ENCODE measurements around the gene RPTN.

RPTN gene

GRCh38 chr1:152191711-152192110, 32.7 kb upstream of the RPTN start:
- TF ChIP-seq EZH2phosphoT487 (conservative IDR thresholded peaks at IDR 0.05; ENCODE audit: low read length) (no peak), CTCF (IDR thresholded peaks at IDR 0.05; ENCODE audit: insufficient read depth, low read length, poor library complexity, severe bottlenecking) (no peak)
- Histone ChIP-seq H3K36me3 (ENCODE audit: low read length) (no peaks in the 10 kb centered on the region), H3K4me2 (ENCODE audit: low read depth, low read length, poor library complexity, severe bottlenecking) (no peak overlapping the region), H3K9ac (ENCODE audit: low read length) (no peak overlapping the region), H3K4me3 (ENCODE audit: insufficient read depth, low read length, poor library complexity, severe bottlenecking) (no peak overlapping the region), H4K20me1 (ENCODE audit: low read depth, low read length) (no peaks in the 10 kb centered on the region), H3K27me3 (ENCODE audit: low read length) (no peaks in the 10 kb centered on the region), H3F3A (ENCODE audit: insufficient read depth) (no peaks in the 10 kb centered on the region), H3K9me2 (replicated peaks; ENCODE audit: insufficient read depth, low read length) (no peaks in the 10 kb centered on the region), H3K9me3 (ENCODE audit: insufficient read depth, low read length) (no peaks in the 10 kb centered on the region), H3K27ac (ENCODE audit: low read depth, low read length) (no peak overlapping the region), H3K79me2 (ENCODE audit: insufficient read depth, low read length) (no peaks in the 10 kb centered on the region), H2AFZ (ENCODE audit: low read depth, low read length, severe bottlenecking) (no peak overlapping the region)

- Histone ChIP-seq H3K9ac (ENCODE audit: low read length) (no peak overlapping the region), H3K9me3 (ENCODE audit: insufficient read depth, low read length) (no peaks in the 10 kb centered on the region), H2AFZ (ENCODE audit: low read depth, low read length, severe bottlenecking) (no peak overlapping the region), H3K4me3 (ENCODE audit: insufficient read depth, low read length, poor library complexity, severe bottlenecking) (no peak overlapping the region), H4K20me1 (ENCODE audit: low read depth, low read length) (no peaks in the 10 kb centered on the region), H3K79me2 (ENCODE audit: insufficient read depth, low read length) (no peaks in the 10 kb centered on the region), H3K27ac (ENCODE audit: low read depth, low read length) (no peak overlapping the region), H3K4me2 (ENCODE audit: low read depth, low read length, poor library complexity, severe bottlenecking) (no peak overlapping the region), H3K36me3 (ENCODE audit: low read length) (no peaks in the 10 kb centered on the region), H3F3A (ENCODE audit: insufficient read depth) (no peaks in the 10 kb centered on the region), H3K27me3 (ENCODE audit: low read length) (no peaks in the 10 kb centered on the region), H3K9me2 (replicated peaks; ENCODE audit: insufficient read depth, low read length) (no peaks in the 10 kb centered on the region)
- TF ChIP-seq CTCF (IDR thresholded peaks at IDR 0.05; ENCODE audit: insufficient read depth, low read length, poor library complexity, severe bottlenecking) (no peak), EZH2phosphoT487 (conservative IDR thresholded peaks at IDR 0.05; ENCODE audit: low read length) (no peak)
These were observed 32.2 kb upstream of the RPTN start for GRCh38 chr1:152191260-152191659.

- Histone ChIP-seq H3K79me2 (ENCODE audit: insufficient read depth, low read length) (no peaks in the 10 kb centered on the region), H3K4me3 (ENCODE audit: insufficient read depth, low read length, poor library complexity, severe bottlenecking) (no peak overlapping the region), H3K9me3 (ENCODE audit: insufficient read depth, low read length) (no peaks in the 10 kb centered on the region), H3K27me3 (ENCODE audit: low read length) (no peaks in the 10 kb centered on the region), H4K20me1 (ENCODE audit: low read depth, low read length) (no peaks in the 10 kb centered on the region), H3K9me2 (replicated peaks; ENCODE audit: insufficient read depth, low read length) (no peaks in the 10 kb centered on the region), H3K36me3 (ENCODE audit: low read length) (no peaks in the 10 kb centered on the region), H2AFZ (ENCODE audit: low read depth, low read length, severe bottlenecking) (no peak overlapping the region), H3K4me2 (ENCODE audit: low read depth, low read length, poor library complexity, severe bottlenecking) (no peak overlapping the region), H3K27ac (ENCODE audit: low read depth, low read length) (no peak overlapping the region), H3F3A (ENCODE audit: insufficient read depth) (no peaks in the 10 kb centered on the region), H3K9ac (ENCODE audit: low read length) (no peak overlapping the region)
- TF ChIP-seq EZH2phosphoT487 (conservative IDR thresholded peaks at IDR 0.05; ENCODE audit: low read length) (no peak), CTCF (IDR thresholded peaks at IDR 0.05; ENCODE audit: insufficient read depth, low read length, poor library complexity, severe bottlenecking) (no peak)
These were observed 31.6 kb upstream of the RPTN start for GRCh38 chr1:152190589-152190988.

All from SU-DHL-6 (cell line).